HEK293 (cell line): ENCODE data around the gene WDR70.
A peak's percentile ranks its signal among the peaks of the same experiment; 100 is the strongest.

Experiments
- CTCF ChIA-PET: fragments of 350-600 bp; formaldehyde crosslinking; extraction: SDS; loops from one replicate; lab custom pipeline; 2021; ENCODE audit warnings: antibody characterized with exemption; lab: Yijun Ruan, JAX
- POLR2A ChIA-PET: fragments of 300-600 bp; formaldehyde crosslinking; extraction: SDS; loops from one replicate; lab custom pipeline; 2020; ENCODE audit warnings: antibody characterized with exemption, inconsistent platforms; lab: Yijun Ruan, JAX
- H3K27ac ChIP-seq: fragments of 200-500 bp; sonication (Bioruptor generic); 2 replicates; pipeline ENCODE4 v1.5.1; 2014; ENCODE audit warnings: low read depth, low read length, control low read depth, inconsistent platforms; ENCODE audit errors: extremely low read depth
- H3K36me3 ChIP-seq, 2 experiments: fragments of 200-500 bp in 1 of 2; sonication (Bioruptor generic) in 1 of 2; 1 replicate in 1 of 2; 2 replicates in 1 of 2; pipeline ENCODE4 v1.5.1; 2014 to 2017; ENCODE audit warnings: inconsistent platforms in 2 of 2, low read length in 2 of 2; ENCODE audit not compliant: control insufficient read depth in 2 of 2, insufficient read depth in 1 of 2
- H3K4me1 ChIP-seq: fragments of 200-500 bp; sonication (Bioruptor generic); 2 replicates; pipeline ENCODE4 v1.5.1; 2014; ENCODE audit warnings: mild to moderate bottlenecking, low read length, inconsistent platforms; ENCODE audit not compliant: control insufficient read depth, insufficient read depth
- H3K4me3 ChIP-seq: 2 replicates; pipeline ENCODE4 v1.5.1; 2011; ENCODE audit warnings: low read depth, mild to moderate bottlenecking, control low read depth, low read length, moderate library complexity
- H3K9me3 ChIP-seq: fragments of 200-500 bp; sonication (Bioruptor generic); 2 replicates; pipeline ENCODE4 v1.5.1; 2014; ENCODE audit warnings: low read depth, low read length, inconsistent platforms; ENCODE audit not compliant: control insufficient read depth, insufficient read depth
- BCL6B ChIP-seq: fragments of 450-650 bp; formaldehyde crosslinking; IDR thresholded peaks from 2 replicates; pipeline ENCODE4 v1.5.1; 2017; ENCODE audit warnings: missing biosample characterization, missing genetic modification characterization
- OVOL3 ChIP-seq: fragments of 450-650 bp; formaldehyde crosslinking; IDR thresholded peaks from 2 replicates; pipeline ENCODE4 v1.5.1; 2016; ENCODE audit warnings: missing biosample characterization, missing genetic modification characterization
- REST ChIP-seq: fragments of 450-650 bp; formaldehyde crosslinking; IDR thresholded peaks from 2 replicates; pipeline ENCODE4 v1.5.1; 2016; ENCODE audit warnings: missing biosample characterization, missing genetic modification characterization
- SP7 ChIP-seq: fragments of 450-650 bp; formaldehyde crosslinking; IDR thresholded peaks from 2 replicates; pipeline ENCODE4 v1.5.1; 2016; ENCODE audit warnings: missing biosample characterization, missing genetic modification characterization
- ZBTB7A ChIP-seq: fragments of 450-650 bp; formaldehyde crosslinking; IDR thresholded peaks from 2 replicates; pipeline ENCODE4 v1.5.1; 2016; ENCODE audit warnings: low read depth, missing biosample characterization, missing genetic modification characterization
- ZNF138 ChIP-seq: fragments of 450-650 bp; formaldehyde crosslinking; IDR thresholded peaks from 2 replicates; pipeline ENCODE4 v1.5.1; 2016; ENCODE audit warnings: missing biosample characterization, missing genetic modification characterization, borderline replicate concordance
- ZNF16 ChIP-seq: fragments of 450-650 bp; formaldehyde crosslinking; IDR thresholded peaks from 2 replicates; pipeline ENCODE4 v1.5.1; 2016; ENCODE audit warnings: low read depth, missing biosample characterization, missing genetic modification characterization
- ZNF221 ChIP-seq: fragments of 450-650 bp; formaldehyde crosslinking; IDR thresholded peaks from 2 replicates; pipeline ENCODE4 v1.5.1; 2017; ENCODE audit warnings: missing biosample characterization, missing genetic modification characterization, borderline replicate concordance
- ZNF394 ChIP-seq: fragments of 450-650 bp; formaldehyde crosslinking; IDR thresholded peaks from 2 replicates; pipeline ENCODE4 v1.5.1; 2016; ENCODE audit warnings: missing biosample characterization, missing genetic modification characterization, mild to moderate bottlenecking, moderate library complexity, borderline replicate concordance
- ZNF629 ChIP-seq: fragments of 450-650 bp; formaldehyde crosslinking; IDR thresholded peaks from 2 replicates; pipeline ENCODE4 v1.5.1; 2017; ENCODE audit warnings: missing biosample characterization, missing genetic modification characterization
- ZNF658 ChIP-seq: fragments of 450-650 bp; formaldehyde crosslinking; IDR thresholded peaks from 2 replicates; pipeline ENCODE4; 2016; ENCODE audit warnings: missing biosample characterization, missing genetic modification characterization
- TF ChIP-seq, protein P1 (sequence below): fragments of 450-650 bp; formaldehyde crosslinking; IDR thresholded peaks from 2 replicates; pipeline ENCODE4 v1.5.1; 2016; ENCODE audit warnings: missing biosample characterization, missing genetic modification characterization, borderline replicate concordance
- TF ChIP-seq, protein P2 (sequence below): fragments of 450-650 bp; formaldehyde crosslinking; IDR thresholded peaks from 2 replicates; pipeline ENCODE4 v1.5.1; 2016; ENCODE audit warnings: missing biosample characterization, missing genetic modification characterization
- TF ChIP-seq, protein P3 (sequence below): fragments of 450-650 bp; formaldehyde crosslinking; IDR thresholded peaks from 2 replicates; pipeline ENCODE4 v1.5.1; 2017; ENCODE audit warnings: missing biosample characterization, mild to moderate bottlenecking, missing genetic modification characterization, moderate library complexity

WDR70 gene

GRCh38 chr5:37490120-37490810 lies 111.1 kb downstream of the WDR70 start:
- ChIA-PET CTCF (no interaction called here), POLR2A (no interaction called here)
- Histone ChIP-seq H3K27ac (no peak overlapping the region), H3K4me3 (no peak overlapping the region), H3K9me3 (no peaks in the 10 kb centered on the region), H3K4me1 (peaks cover 9% of the 10 kb centered on the region; the same call in 1 of the 2 replicates), H3K36me3 (peaks cover 0 to 7% of the 10 kb centered on the region in 2 experiments; a peak in 2 of 3 replicates)
- TF ChIP-seq OVOL3 (tag by site-specific recombination) (no peak), REST (tag by site-specific recombination) (peak; percentile 86), ZNF16 (tag by site-specific recombination) (no peak)

- POLR2A ChIA-PET = no interaction called here
Measured at GRCh38 chr5:37490931-37491330, 111.8 kb downstream of the WDR70 start.

More at GRCh38 chr5:37490931-37491330, 111.8 kb downstream of the WDR70 start:
- no peak overlapping the region for H3K27ac ChIP-seq
- TF ChIP-seq, protein P1, sequence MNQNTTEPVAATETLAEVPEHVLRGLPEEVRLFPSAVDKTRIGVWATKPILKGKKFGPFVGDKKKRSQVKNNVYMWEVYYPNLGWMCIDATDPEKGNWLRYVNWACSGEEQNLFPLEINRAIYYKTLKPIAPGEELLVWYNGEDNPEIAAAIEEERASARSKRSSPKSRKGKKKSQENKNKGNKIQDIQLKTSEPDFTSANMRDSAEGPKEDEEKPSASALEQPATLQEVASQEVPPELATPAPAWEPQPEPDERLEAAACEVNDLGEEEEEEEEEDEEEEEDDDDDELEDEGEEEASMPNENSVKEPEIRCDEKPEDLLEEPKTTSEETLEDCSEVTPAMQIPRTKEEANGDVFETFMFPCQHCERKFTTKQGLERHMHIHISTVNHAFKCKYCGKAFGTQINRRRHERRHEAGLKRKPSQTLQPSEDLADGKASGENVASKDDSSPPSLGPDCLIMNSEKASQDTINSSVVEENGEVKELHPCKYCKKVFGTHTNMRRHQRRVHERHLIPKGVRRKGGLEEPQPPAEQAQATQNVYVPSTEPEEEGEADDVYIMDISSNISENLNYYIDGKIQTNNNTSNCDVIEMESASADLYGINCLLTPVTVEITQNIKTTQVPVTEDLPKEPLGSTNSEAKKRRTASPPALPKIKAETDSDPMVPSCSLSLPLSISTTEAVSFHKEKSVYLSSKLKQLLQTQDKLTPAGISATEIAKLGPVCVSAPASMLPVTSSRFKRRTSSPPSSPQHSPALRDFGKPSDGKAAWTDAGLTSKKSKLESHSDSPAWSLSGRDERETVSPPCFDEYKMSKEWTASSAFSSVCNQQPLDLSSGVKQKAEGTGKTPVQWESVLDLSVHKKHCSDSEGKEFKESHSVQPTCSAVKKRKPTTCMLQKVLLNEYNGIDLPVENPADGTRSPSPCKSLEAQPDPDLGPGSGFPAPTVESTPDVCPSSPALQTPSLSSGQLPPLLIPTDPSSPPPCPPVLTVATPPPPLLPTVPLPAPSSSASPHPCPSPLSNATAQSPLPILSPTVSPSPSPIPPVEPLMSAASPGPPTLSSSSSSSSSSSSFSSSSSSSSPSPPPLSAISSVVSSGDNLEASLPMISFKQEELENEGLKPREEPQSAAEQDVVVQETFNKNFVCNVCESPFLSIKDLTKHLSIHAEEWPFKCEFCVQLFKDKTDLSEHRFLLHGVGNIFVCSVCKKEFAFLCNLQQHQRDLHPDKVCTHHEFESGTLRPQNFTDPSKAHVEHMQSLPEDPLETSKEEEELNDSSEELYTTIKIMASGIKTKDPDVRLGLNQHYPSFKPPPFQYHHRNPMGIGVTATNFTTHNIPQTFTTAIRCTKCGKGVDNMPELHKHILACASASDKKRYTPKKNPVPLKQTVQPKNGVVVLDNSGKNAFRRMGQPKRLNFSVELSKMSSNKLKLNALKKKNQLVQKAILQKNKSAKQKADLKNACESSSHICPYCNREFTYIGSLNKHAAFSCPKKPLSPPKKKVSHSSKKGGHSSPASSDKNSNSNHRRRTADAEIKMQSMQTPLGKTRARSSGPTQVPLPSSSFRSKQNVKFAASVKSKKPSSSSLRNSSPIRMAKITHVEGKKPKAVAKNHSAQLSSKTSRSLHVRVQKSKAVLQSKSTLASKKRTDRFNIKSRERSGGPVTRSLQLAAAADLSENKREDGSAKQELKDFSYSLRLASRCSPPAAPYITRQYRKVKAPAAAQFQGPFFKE (tag by site-specific recombination) = no peak
- TF ChIP-seq SP7 (tag by site-specific recombination) (no peak), BCL6B (tag by site-specific recombination) (no peak), ZNF629 (no peak), ZNF221 (tag by site-specific recombination) (no peak), ZBTB7A (tag by site-specific recombination) (no peak), ZNF138 (tag by site-specific recombination) (no peak), ZNF394 (tag by site-specific recombination) (no peak), ZNF658 (tag by site-specific recombination) (no peak)
- TF ChIP-seq, protein P2, sequence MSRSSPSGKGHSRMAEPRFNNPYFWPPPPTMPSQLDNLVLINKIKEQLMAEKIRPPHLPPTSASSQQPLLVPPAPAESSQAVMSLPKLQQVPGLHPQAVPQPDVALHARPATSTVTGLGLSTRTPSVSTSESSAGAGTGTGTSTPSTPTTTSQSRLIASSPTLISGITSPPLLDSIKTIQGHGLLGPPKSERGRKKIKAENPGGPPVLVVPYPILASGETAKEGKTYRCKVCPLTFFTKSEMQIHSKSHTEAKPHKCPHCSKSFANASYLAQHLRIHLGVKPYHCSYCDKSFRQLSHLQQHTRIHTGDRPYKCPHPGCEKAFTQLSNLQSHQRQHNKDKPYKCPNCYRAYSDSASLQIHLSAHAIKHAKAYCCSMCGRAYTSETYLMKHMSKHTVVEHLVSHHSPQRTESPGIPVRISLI = no peak
- TF ChIP-seq, protein P3, sequence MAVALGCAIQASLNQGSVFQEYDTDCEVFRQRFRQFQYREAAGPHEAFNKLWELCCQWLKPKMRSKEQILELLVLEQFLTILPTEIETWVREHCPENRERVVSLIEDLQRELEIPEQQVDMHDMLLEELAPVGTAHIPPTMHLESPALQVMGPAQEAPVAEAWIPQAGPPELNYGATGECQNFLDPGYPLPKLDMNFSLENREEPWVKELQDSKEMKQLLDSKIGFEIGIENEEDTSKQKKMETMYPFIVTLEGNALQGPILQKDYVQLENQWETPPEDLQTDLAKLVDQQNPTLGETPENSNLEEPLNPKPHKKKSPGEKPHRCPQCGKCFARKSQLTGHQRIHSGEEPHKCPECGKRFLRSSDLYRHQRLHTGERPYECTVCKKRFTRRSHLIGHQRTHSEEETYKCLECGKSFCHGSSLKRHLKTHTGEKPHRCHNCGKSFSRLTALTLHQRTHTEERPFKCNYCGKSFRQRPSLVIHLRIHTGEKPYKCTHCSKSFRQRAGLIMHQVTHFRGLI (tag by site-specific recombination) = no peak
- no peaks in the 10 kb centered on the region for H3K9me3 ChIP-seq
- H3K4me3 ChIP-seq = no peak overlapping the region
- peaks cover 0 to 7% of the 10 kb centered on the region in 2 experiments; a peak in 2 of 3 replicates for H3K36me3 ChIP-seq
- peaks cover 9% of the 10 kb centered on the region; the same call in 1 of the 2 replicates for H3K4me1 ChIP-seq
- CTCF ChIA-PET = interaction anchor here (0.6 kb wide), 2 partner anchors 455 to 700 kb away, joined by 3 read pairs; no protein-coding TSS in a partner anchor
